HepG2 (cell line): ENCODE measurements around the gene BICRA. TPM values are rescaled to one million over a fixed set of nuclear protein-coding genes. Genes with fewer than 3 reads are reported as not detected.
A peak's percentile ranks its signal among the peaks of the same experiment; 100 is the strongest.

Experiments used
- ATAD3A ChIP-seq: sonication (generic); formaldehyde crosslinking; IDR thresholded peaks from 2 replicates; pipeline ENCODE4 v1.4.0; 2020; ENCODE audit warnings: missing genetic modification reagents
- ATF7-NPFF ChIP-seq: sonication (generic); formaldehyde crosslinking; IDR thresholded peaks from 2 replicates; pipeline ENCODE4 v1.8.1; 2023; ENCODE audit warnings: mild to moderate bottlenecking, low read depth, missing genetic modification reagents, moderate library complexity
- CBX2 ChIP-seq, 2 experiments: fragments of 200-600 bp in 1 of 2; sonication (generic); formaldehyde crosslinking in 1 of 2; IDR thresholded peaks; 2 replicates each; pipeline versions ENCODE4 v1.7.0 to v1.8.1; 2018 to 2022; ENCODE audit warnings: low read depth in 2 of 2, low read length in 1 of 2, mild to moderate bottlenecking in 1 of 2, missing genetic modification reagents in 1 of 2
- EZH2 ChIP-seq: conservative IDR thresholded peaks from 2 replicates; pipeline ENCODE4 v1.6.1; 2012; ENCODE audit warnings: mild to moderate bottlenecking, low read depth, low read length, moderate library complexity
- GATAD2A ChIP-seq: IDR thresholded peaks from 2 replicates; pipeline ENCODE4 v1.6.1; 2016
- GTF2F1 ChIP-seq: fragments of 150-350 bp; IDR thresholded peaks from 2 replicates; pipeline ENCODE4 v1.6.1; 2014; ENCODE audit warnings: low read length
- HCFC1 ChIP-seq: fragments of 150-350 bp; IDR thresholded peaks from 2 replicates; pipeline ENCODE4 v1.6.1; 2014; ENCODE audit warnings: low read depth, low read length
- HHEX ChIP-seq: IDR thresholded peaks from 2 replicates; pipeline ENCODE4 v1.6.1; 2016; ENCODE audit warnings: control low read depth
- HNRNPH1 ChIP-seq: fragments of 200-400 bp; formaldehyde crosslinking; optimal IDR thresholded peaks from 2 replicates; pipeline ENCODE3; 2017; ENCODE audit warnings: mild to moderate bottlenecking, low read depth, low read length
- IRF2 ChIP-seq: IDR thresholded peaks from 2 replicates; pipeline ENCODE4 v1.6.1; 2018; ENCODE audit warnings: missing genetic modification reagents, missing compliant biosample characterization
- JARID2 ChIP-seq: sonication (generic); formaldehyde crosslinking; IDR thresholded peaks from 2 replicates; pipeline ENCODE4 v1.8.1; 2023; ENCODE audit warnings: missing genetic modification reagents, inconsistent platforms; ENCODE audit not compliant: insufficient replicate concordance
- KLF6 ChIP-seq: IDR thresholded peaks from 2 replicates; pipeline ENCODE4 v1.8.0; 2016; ENCODE audit warnings: missing biosample characterization, missing genetic modification reagents
- PAF1 ChIP-seq: IDR thresholded peaks from 2 replicates; pipeline ENCODE4 v1.6.1; 2016; ENCODE audit warnings: missing genetic modification reagents, missing compliant biosample characterization
- SMARCC2 ChIP-seq: fragments of 450-650 bp; IDR thresholded peaks from 2 replicates; pipeline ENCODE4 v1.6.1; 2017; ENCODE audit warnings: antibody characterized with exemption, mild to moderate bottlenecking
- SOX13 ChIP-seq, 3 experiments: fragments of 450-650 bp in 1 of 3; sonication (generic) in 1 of 3; formaldehyde crosslinking in 1 of 3; IDR thresholded peaks in 2 of 3; conservative IDR thresholded peaks in 1 of 3; 2 replicates each; pipeline versions ENCODE4 v1.5.0 to v1.6.1; 2016 to 2020; ENCODE audit warnings: antibody characterized with exemption in 1 of 3, mild to moderate bottlenecking in 1 of 3, missing compliant biosample characterization in 1 of 3, missing genetic modification reagents in 1 of 3, moderate library complexity in 1 of 3
- TAF15 ChIP-seq: fragments of 200-400 bp; formaldehyde crosslinking; IDR thresholded peaks from one replicate; pipeline ENCODE4 v1.6.1; 2018; ENCODE audit warnings: mild to moderate bottlenecking, low read depth, low read length; ENCODE audit not compliant: poor library complexity, severe bottlenecking
- TCF7 ChIP-seq: sonication (generic); IDR thresholded peaks from 2 replicates; pipeline ENCODE4 v1.6.1; 2016; ENCODE audit warnings: antibody characterized with exemption, low read depth
- ZBTB1 ChIP-seq: sonication (generic); formaldehyde crosslinking; IDR thresholded peaks from 2 replicates; pipeline ENCODE4 v1.4.0; 2020; ENCODE audit warnings: missing genetic modification reagents, borderline replicate concordance
- ZFP36 ChIP-seq: fragments of 150-350 bp; IDR thresholded peaks from 2 replicates; pipeline ENCODE4 v1.6.1; 2018; ENCODE audit warnings: borderline replicate concordance, low read length, low read depth; ENCODE audit not compliant: partially characterized antibody
- ZFP41 ChIP-seq: sonication (generic); formaldehyde crosslinking; IDR thresholded peaks from 2 replicates; pipeline ENCODE4 v1.4.0; 2020; ENCODE audit warnings: mild to moderate bottlenecking, missing genetic modification reagents, borderline replicate concordance
- ZKSCAN1 ChIP-seq: fragments of 150-350 bp; IDR thresholded peaks from 2 replicates; pipeline ENCODE4 v1.6.1; 2014; ENCODE audit warnings: low read length
- ZNF614 ChIP-seq: IDR thresholded peaks from 2 replicates; pipeline ENCODE4 v1.6.1; 2018; ENCODE audit warnings: missing biosample characterization, missing genetic modification reagents, inconsistent platforms, borderline replicate concordance
- ZNF652 ChIP-seq: IDR thresholded peaks from 2 replicates; pipeline ENCODE4 v1.6.1; 2016; ENCODE audit warnings: low read depth, borderline replicate concordance
- ZNF773 ChIP-seq: sonication (generic); formaldehyde crosslinking; IDR thresholded peaks from 2 replicates; pipeline ENCODE4 v1.4.0; 2020; ENCODE audit warnings: missing genetic modification reagents, borderline replicate concordance
- ZNF841 ChIP-seq: sonication (generic); formaldehyde crosslinking; IDR thresholded peaks from 2 replicates; pipeline ENCODE4 v1.8.1; 2023; ENCODE audit warnings: missing genetic modification reagents, borderline replicate concordance
- ZNF878 ChIP-seq: sonication (generic); formaldehyde crosslinking; IDR thresholded peaks from 2 replicates; pipeline ENCODE4 v1.8.1; 2023; ENCODE audit warnings: mild to moderate bottlenecking, missing genetic modification reagents, moderate library complexity
- ZSCAN29 ChIP-seq: sonication (generic); formaldehyde crosslinking; conservative IDR thresholded peaks from 2 replicates; pipeline ENCODE4 v1.4.0; 2020; ENCODE audit warnings: mild to moderate bottlenecking, missing genetic modification reagents
- polyA plus RNA-seq, 8 experiments: library from polyadenylated mRNA; depleted of rRNA in 3 of 8; stranded (reverse) in 7 of 8; unstranded in 1 of 8; fragments of >200 nt; fragmentation: Illumina TruSeq in 4 of 8; extraction: Trizol in 4 of 8; gene quantifications; 2 replicates each; pipeline versions ENCODE4 v1.2.1 to v1.2.3, GENCODE V29; 2011 to 2016; ENCODE audit warnings: low read depth in 4 of 8, missing spikeins in 1 of 8, mixed read lengths in 1 of 8; ENCODE audit not compliant: insufficient read depth in 1 of 8
- total RNA-seq, 5 experiments: library from RNA; depleted of rRNA; stranded (reverse); fragments of >200 nt; fragmentation: Illumina TruSeq; extraction: Trizol; gene quantifications; 2 replicates each; pipeline ENCODE4 v1.2.3, GENCODE V29; 2016; ENCODE audit warnings: low read depth in 1 of 5
- TF ChIP-seq, protein P1 (sequence below): sonication (generic); formaldehyde crosslinking; IDR thresholded peaks from 2 replicates; pipeline ENCODE4 v1.5.1; 2020; ENCODE audit warnings: missing genetic modification reagents, mild to moderate bottlenecking, borderline replicate concordance
- TF ChIP-seq, protein P2 (sequence below): sonication (generic); formaldehyde crosslinking; IDR thresholded peaks from 2 replicates; pipeline ENCODE4 v1.4.0; 2020; ENCODE audit warnings: mild to moderate bottlenecking, missing genetic modification reagents

Gene BICRA
- total and polyA plus RNA-seq, 2 of the 13 experiments (the other 11 are each of a cell fraction or from before 2014, with no cell fraction given), result 0.55 to 0.71 TPM

DNA sequence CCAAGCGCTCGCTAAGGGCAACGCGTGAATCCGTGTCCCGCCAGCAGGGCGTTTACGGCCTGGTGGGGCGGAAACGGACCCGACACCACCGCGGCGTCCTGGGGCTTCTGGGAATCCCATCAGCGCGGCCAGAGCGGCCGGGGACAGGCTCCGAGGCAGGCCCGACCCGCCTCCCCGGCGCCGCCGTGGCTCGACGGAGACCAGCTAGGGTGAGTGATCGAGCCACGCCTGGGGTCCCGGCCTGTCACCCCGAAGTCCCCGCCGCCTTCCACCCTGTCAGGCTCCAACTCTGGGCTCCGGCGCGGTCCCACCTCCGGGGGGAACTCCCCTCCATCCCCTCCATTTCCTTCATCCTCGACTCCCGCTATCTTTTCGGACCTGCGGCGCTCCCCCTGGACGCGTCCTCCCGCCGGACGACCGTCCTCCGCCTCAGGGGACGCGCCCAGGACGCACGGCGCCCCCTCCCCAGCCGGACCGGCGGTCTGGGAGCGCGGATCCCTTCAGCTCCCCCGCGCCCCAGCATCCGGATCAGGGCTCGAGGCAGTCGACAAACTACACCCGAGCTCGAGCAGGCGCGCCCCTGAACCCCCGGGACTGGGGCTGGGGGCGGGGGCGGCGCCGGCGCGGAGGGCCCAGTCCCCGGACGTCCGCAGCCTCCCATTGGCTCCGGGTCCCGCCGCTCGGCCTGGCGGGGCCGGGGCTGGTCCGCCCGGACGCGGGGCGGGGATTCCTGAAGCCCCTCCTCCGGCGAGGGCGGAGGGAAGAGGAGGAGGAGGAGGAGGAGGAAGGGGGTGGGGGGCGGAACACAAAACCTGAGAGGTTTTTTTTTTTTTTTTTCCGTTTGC is 638 bp upstream of the BICRA start (continued):
- no peak for TF ChIP-seq ZNF773 (CRISPR knock-in tag)
- TF ChIP-seq, protein P1, sequence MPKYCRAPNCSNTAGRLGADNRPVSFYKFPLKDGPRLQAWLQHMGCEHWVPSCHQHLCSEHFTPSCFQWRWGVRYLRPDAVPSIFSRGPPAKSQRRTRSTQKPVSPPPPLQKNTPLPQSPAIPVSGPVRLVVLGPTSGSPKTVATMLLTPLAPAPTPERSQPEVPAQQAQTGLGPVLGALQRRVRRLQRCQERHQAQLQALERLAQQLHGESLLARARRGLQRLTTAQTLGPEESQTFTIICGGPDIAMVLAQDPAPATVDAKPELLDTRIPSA, result no peak
- no peak for TF ChIP-seq EZH2
- no peak for TF ChIP-seq HHEX (CRISPR knock-in tag)
- no peak for TF ChIP-seq ZNF652
- TF ChIP-seq HNRNPH1, result no peak
- no peak for TF ChIP-seq ZFP41 (CRISPR knock-in tag)
- no peak for TF ChIP-seq JARID2 (CRISPR knock-in tag)
- TF ChIP-seq ZNF878 (CRISPR knock-in tag), result no peak
- TF ChIP-seq ZNF841, result no peak
- TF ChIP-seq ZFP36, result no peak
- TF ChIP-seq PAF1 (CRISPR knock-in tag), result no peak
- TF ChIP-seq SOX13 (IDR thresholded peaks at IDR 0.05), result no peak
- TF ChIP-seq SOX13 (CRISPR knock-in tag; conservative IDR thresholded peaks at IDR 0.05 in 1 of 2, IDR thresholded peaks at IDR 0.05 in 1 of 2), result peak in 1 of 2 experiments; percentile 32; a peak in 1 of 4 replicates
- no peak for TF ChIP-seq TCF7
- TF ChIP-seq KLF6 (CRISPR knock-in tag), result 0 out of 2 replicates have a peak, but pooled peaks have one; percentile 47
- TF ChIP-seq CBX2 (IDR thresholded peaks at IDR 0.05; ENCODE audit: low read depth, low read length), result no peak
- TF ChIP-seq CBX2 (CRISPR knock-in tag; IDR thresholded peaks at IDR 0.05; ENCODE audit: low read depth), result peak; percentile 77; the same call in 1 of the 2 replicates
- TF ChIP-seq ATAD3A (CRISPR knock-in tag), result no peak
- TF ChIP-seq GATAD2A (CRISPR knock-in tag), result no peak
- no peak for TF ChIP-seq TAF15
- no peak for TF ChIP-seq ZBTB1
- TF ChIP-seq ZKSCAN1, result 0 out of 2 replicates have a peak, but pooled peaks have one; percentile 5
- TF ChIP-seq, protein P2, sequence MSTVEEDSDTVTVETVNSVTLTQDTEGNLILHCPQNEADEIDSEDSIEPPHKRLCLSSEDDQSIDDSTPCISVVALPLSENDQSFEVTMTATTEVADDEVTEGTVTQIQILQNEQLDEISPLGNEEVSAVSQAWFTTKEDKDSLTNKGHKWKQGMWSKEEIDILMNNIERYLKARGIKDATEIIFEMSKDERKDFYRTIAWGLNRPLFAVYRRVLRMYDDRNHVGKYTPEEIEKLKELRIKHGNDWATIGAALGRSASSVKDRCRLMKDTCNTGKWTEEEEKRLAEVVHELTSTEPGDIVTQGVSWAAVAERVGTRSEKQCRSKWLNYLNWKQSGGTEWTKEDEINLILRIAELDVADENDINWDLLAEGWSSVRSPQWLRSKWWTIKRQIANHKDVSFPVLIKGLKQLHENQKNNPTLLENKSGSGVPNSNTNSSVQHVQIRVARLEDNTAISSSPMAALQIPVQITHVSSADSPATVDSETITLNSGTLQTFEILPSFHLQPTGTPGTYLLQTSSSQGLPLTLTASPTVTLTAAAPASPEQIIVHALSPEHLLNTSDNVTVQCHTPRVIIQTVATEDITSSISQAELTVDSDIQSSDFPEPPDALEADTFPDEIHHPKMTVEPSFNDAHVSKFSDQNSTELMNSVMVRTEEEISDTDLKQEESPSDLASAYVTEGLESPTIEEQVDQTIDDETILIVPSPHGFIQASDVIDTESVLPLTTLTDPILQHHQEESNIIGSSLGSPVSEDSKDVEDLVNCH (CRISPR knock-in tag), result no peak
- TF ChIP-seq GTF2F1, result no peak
- TF ChIP-seq ZSCAN29 (CRISPR knock-in tag), result 0 out of 2 replicates have a peak, but pooled peaks have one; percentile 61
- TF ChIP-seq ATF7-NPFF (CRISPR knock-in tag), result peak; percentile 68; the same call in 1 of the 2 replicates
- TF ChIP-seq SMARCC2, result no peak
- TF ChIP-seq IRF2 (CRISPR knock-in tag), result 0 out of 2 replicates have a peak, but pooled peaks have one; percentile 11
- no peak for TF ChIP-seq HCFC1
- no peak for TF ChIP-seq ZNF614 (CRISPR knock-in tag)
